ENCODE results near the gene MRPL48. TPM values are rescaled to one million over a fixed set of nuclear protein-coding genes. Genes with fewer than 3 reads are reported as not detected.

MRPL48 gene
- total RNA-seq, 1 experiment from 2014 or later: 45.9 TPM

GRCh38 chr11:73851046-73851764 is 63.5 kb downstream of the MRPL48 start:
- no peak overlapping the region for H3K27ac ChIP-seq
- DNase-seq: no peak
- H3K36me3 ChIP-seq: no peaks in the 10 kb centered on the region; the same call in 1 of the 2 replicates
- no peaks in the 10 kb centered on the region; the same call in 1 of the 2 replicates for H3K27me3 ChIP-seq
- no peak overlapping the region for H3K4me3 ChIP-seq
- no peaks in the 10 kb centered on the region for H3K9me3 ChIP-seq (replicated peaks)
- H3K4me1 ChIP-seq: no peaks in the 10 kb centered on the region

- Histone ChIP-seq H3K4me3 (no peak overlapping the region), H3K4me1 (no peaks in the 10 kb centered on the region), H3K9me3 (replicated peaks) (no peaks in the 10 kb centered on the region), H3K27ac (no peak overlapping the region), H3K36me3 (no peaks in the 10 kb centered on the region; the same call in 1 of the 2 replicates), H3K27me3 (no peaks in the 10 kb centered on the region; the same call in 1 of the 2 replicates)
- DNase-seq: no peak
Observed at GRCh38 chr11:73852049-73852448, 64.4 kb downstream of the MRPL48 start.

- no peaks in the 10 kb centered on the region for H3K27me3 ChIP-seq
- no peaks in the 10 kb centered on the region for H3K4me1 ChIP-seq
- no peaks in the 10 kb centered on the region; the same call in 1 of the 2 replicates for H3K36me3 ChIP-seq
- H3K4me3 ChIP-seq: no peak overlapping the region
- DNase-seq: no peak
- no peak overlapping the region for H3K27ac ChIP-seq
- no peaks in the 10 kb centered on the region for H3K9me3 ChIP-seq (replicated peaks)
Observed at GRCh38 chr11:73854680-73855079, 67.0 kb downstream of the MRPL48 start.

- no peaks in the 10 kb centered on the region for H3K27me3 ChIP-seq
- no peaks in the 10 kb centered on the region; the same call in 1 of the 2 replicates for H3K36me3 ChIP-seq
- H3K9me3 ChIP-seq (replicated peaks): no peaks in the 10 kb centered on the region; the same call in 1 of the 2 replicates
- DNase-seq: no peak
- no peaks in the 10 kb centered on the region for H3K4me1 ChIP-seq
- H3K4me3 ChIP-seq: no peak overlapping the region
- no peak overlapping the region for H3K27ac ChIP-seq
Observed at GRCh38 chr11:73856031-73856567, 68.4 kb downstream of the MRPL48 start.

GRCh38 chr11:73859671-73860070 is 72.0 kb downstream of the MRPL48 start:
- no peak overlapping the region for H3K4me3 ChIP-seq
- no peak for DNase-seq
- H3K9me3 ChIP-seq (replicated peaks): no peaks in the 10 kb centered on the region; the same call in 1 of the 2 replicates
- H3K36me3 ChIP-seq: peaks cover 13% of the 10 kb centered on the region
- H3K27me3 ChIP-seq: no peaks in the 10 kb centered on the region
- no peak overlapping the region for H3K27ac ChIP-seq
- no peaks in the 10 kb centered on the region for H3K4me1 ChIP-seq

- Histone ChIP-seq H3K36me3 (peaks cover 13% of the 10 kb centered on the region), H3K27ac (no peak overlapping the region), H3K4me1 (no peaks in the 10 kb centered on the region), H3K9me3 (replicated peaks) (no peaks in the 10 kb centered on the region; the same call in 1 of the 2 replicates), H3K27me3 (no peaks in the 10 kb centered on the region), H3K4me3 (no peak overlapping the region)
- no peak for DNase-seq
Observed at GRCh38 chr11:73860202-73860601, 72.5 kb downstream of the MRPL48 start.

- no peak overlapping the region for H3K4me3 ChIP-seq
- no peaks in the 10 kb centered on the region; the same call in 1 of the 2 replicates for H3K9me3 ChIP-seq (replicated peaks)
- H3K36me3 ChIP-seq: peaks cover 15% of the 10 kb centered on the region
- peaks cover 7% of the 10 kb centered on the region; the same call in 1 of the 2 replicates for H3K4me1 ChIP-seq
- no peak for DNase-seq
- H3K27me3 ChIP-seq: no peaks in the 10 kb centered on the region
- no peak overlapping the region for H3K27ac ChIP-seq
Observed at GRCh38 chr11:73862986-73863385, 75.3 kb downstream of the MRPL48 start.

- H3K27me3 ChIP-seq: no peaks in the 10 kb centered on the region
- H3K9me3 ChIP-seq (replicated peaks): no peaks in the 10 kb centered on the region
- DNase-seq: no peak
- H3K4me1 ChIP-seq: peaks cover 7% of the 10 kb centered on the region; the same call in 1 of the 2 replicates
- H3K36me3 ChIP-seq: peaks cover 26% of the 10 kb centered on the region
- H3K27ac ChIP-seq: no peak overlapping the region
- no peak overlapping the region for H3K4me3 ChIP-seq
Observed at GRCh38 chr11:73866095-73866579, 78.5 kb downstream of the MRPL48 start.

- Histone ChIP-seq H3K36me3 (peaks cover 31% of the 10 kb centered on the region), H3K27ac (no peak overlapping the region), H3K4me3 (no peak overlapping the region), H3K4me1 (peaks cover 7% of the 10 kb centered on the region; the same call in 1 of the 2 replicates), H3K27me3 (no peaks in the 10 kb centered on the region), H3K9me3 (replicated peaks) (no peaks in the 10 kb centered on the region)
- DNase-seq: no peak
Observed at GRCh38 chr11:73866586-73866996, 78.9 kb downstream of the MRPL48 start.

GRCh38 chr11:73869332-73869949 is 81.8 kb downstream of the MRPL48 start:
- DNase-seq: no peak
- no peak overlapping the region for H3K4me3 ChIP-seq
- no peaks in the 10 kb centered on the region for H3K9me3 ChIP-seq (replicated peaks)
- peaks cover 27% of the 10 kb centered on the region for H3K4me1 ChIP-seq
- H3K27ac ChIP-seq: no peak overlapping the region
- peaks cover 27% of the 10 kb centered on the region for H3K36me3 ChIP-seq
- H3K27me3 ChIP-seq: no peaks in the 10 kb centered on the region

GRCh38 chr11:73870261-73870660 is 82.6 kb downstream of the MRPL48 start:
- Histone ChIP-seq H3K27me3 (no peaks in the 10 kb centered on the region), H3K27ac (no peak overlapping the region), H3K36me3 (peaks cover 28% of the 10 kb centered on the region), H3K4me1 (peaks cover 30% of the 10 kb centered on the region), H3K4me3 (no peak overlapping the region), H3K9me3 (replicated peaks) (no peaks in the 10 kb centered on the region)
- no peak for DNase-seq

GRCh38 chr11:73872749-73873357 is 85.2 kb downstream of the MRPL48 start:
- H3K9me3 ChIP-seq (replicated peaks): no peaks in the 10 kb centered on the region
- H3K27me3 ChIP-seq: no peaks in the 10 kb centered on the region
- peaks cover 27% of the 10 kb centered on the region for H3K4me1 ChIP-seq
- peak overlapping the region; percentile 16; the same call in 1 of the 2 replicates for H3K4me3 ChIP-seq
- peak; percentile 72 to 91 for DNase-seq
- peaks cover 27% of the 10 kb centered on the region for H3K36me3 ChIP-seq
- peak overlapping the region; percentile 89 for H3K27ac ChIP-seq

GRCh38 chr11:73875380-73875779 is 87.7 kb downstream of the MRPL48 start:
- Histone ChIP-seq H3K27ac (peak overlapping the region; percentile 87), H3K4me3 (peak overlapping the region; percentile 72), H3K36me3 (peaks cover 19% of the 10 kb centered on the region), H3K27me3 (no peaks in the 10 kb centered on the region), H3K4me1 (peaks cover 27% of the 10 kb centered on the region), H3K9me3 (replicated peaks) (no peaks in the 10 kb centered on the region)
- DNase-seq: peak in 1 of 2 experiments; percentile 52

GRCh38 chr11:73875840-73876239 is 88.2 kb downstream of the MRPL48 start:
- peak in 1 of 2 experiments; percentile 34 for DNase-seq
- no peaks in the 10 kb centered on the region for H3K27me3 ChIP-seq
- peak overlapping the region; percentile 87 for H3K27ac ChIP-seq
- H3K36me3 ChIP-seq: peaks cover 19% of the 10 kb centered on the region
- peak overlapping the region; percentile 72 for H3K4me3 ChIP-seq
- peaks cover 27% of the 10 kb centered on the region for H3K4me1 ChIP-seq
- H3K9me3 ChIP-seq (replicated peaks): no peaks in the 10 kb centered on the region

Data from SJCRH30 (cell line).